Measurements from ENCODE around the gene SGPL1.

Gene SGPL1

DNA sequence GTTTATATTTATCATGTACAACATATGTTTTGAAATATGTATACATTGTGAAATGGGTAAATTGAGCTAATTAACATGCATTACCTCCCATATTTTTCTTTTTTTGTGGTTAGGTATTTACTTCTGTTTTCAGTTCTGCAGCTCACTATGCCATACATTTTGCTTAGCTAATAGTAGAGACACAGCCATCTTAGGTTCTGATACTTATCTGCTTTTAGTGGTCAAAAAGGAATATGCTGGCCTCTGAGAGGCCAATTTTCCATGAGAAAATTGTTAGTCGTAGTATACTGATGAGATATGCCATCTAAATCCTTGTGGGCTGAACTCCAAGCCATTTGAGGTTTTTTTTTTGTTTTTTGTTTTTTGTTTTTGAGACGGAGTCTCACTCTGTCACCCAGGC lies 31.0 kb downstream of the SGPL1 start:
- H3K27me3 ChIP-seq: no peaks in the 10 kb centered on the region
- no peaks in the 10 kb centered on the region for H3K4me1 ChIP-seq (ENCODE audit: control insufficient read depth in 1 of 2, insufficient read depth in 1 of 2, low read depth in 1 of 2, low read length in 1 of 2)
- no peaks in the 10 kb centered on the region for H3K9me3 ChIP-seq
- H3K36me3 ChIP-seq: peaks cover 30% of the 10 kb centered on the region
- TF ChIP-seq, protein P1, sequence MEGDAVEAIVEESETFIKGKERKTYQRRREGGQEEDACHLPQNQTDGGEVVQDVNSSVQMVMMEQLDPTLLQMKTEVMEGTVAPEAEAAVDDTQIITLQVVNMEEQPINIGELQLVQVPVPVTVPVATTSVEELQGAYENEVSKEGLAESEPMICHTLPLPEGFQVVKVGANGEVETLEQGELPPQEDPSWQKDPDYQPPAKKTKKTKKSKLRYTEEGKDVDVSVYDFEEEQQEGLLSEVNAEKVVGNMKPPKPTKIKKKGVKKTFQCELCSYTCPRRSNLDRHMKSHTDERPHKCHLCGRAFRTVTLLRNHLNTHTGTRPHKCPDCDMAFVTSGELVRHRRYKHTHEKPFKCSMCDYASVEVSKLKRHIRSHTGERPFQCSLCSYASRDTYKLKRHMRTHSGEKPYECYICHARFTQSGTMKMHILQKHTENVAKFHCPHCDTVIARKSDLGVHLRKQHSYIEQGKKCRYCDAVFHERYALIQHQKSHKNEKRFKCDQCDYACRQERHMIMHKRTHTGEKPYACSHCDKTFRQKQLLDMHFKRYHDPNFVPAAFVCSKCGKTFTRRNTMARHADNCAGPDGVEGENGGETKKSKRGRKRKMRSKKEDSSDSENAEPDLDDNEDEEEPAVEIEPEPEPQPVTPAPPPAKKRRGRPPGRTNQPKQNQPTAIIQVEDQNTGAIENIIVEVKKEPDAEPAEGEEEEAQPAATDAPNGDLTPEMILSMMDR (IDR thresholded peaks at IDR 0.05): no peak
- no peak overlapping the region for H3K27ac ChIP-seq
- H3K4me3 ChIP-seq (ENCODE audit: low read depth in 1 of 2, low read length in 1 of 2): no peak overlapping the region

DNA sequence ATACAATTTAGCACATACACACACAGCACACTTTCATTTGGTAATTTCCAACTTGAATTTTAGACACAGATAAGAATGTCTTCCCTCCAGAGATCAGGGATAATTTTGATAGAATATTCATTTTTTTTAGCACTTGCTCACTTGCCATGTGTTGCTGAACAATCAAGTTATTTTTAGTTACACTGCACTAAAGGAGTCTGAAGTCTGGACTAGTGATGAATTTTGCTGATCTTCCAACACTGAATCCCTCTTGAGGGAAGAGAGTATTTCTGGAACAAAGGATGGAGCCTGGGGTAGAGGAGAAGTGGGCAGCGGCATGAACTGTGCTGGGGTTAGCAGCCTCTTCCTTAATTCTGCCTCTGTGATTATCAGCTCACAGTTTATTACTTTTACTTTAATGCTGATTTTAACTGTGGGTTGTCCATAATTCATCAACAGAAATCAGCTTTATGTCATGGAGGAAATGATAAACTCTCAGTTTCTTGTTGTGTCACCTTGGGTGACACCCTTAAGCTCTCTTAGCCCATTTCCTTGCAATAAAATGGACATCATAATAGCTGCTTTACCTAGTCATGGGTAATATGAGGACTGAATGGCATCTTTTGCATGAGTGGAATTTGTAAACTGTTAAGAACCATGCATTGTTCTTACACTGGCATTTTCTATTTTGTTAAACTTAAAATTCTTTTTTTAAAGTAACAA lies 32.1 kb downstream of the SGPL1 start:
- H3K27me3 ChIP-seq: no peaks in the 10 kb centered on the region
- H3K27ac ChIP-seq: no peak overlapping the region
- no peaks in the 10 kb centered on the region for H3K9me3 ChIP-seq
- H3K36me3 ChIP-seq: peaks cover 32% of the 10 kb centered on the region
- TF ChIP-seq, protein P1 (IDR thresholded peaks at IDR 0.05): no peak
- H3K4me3 ChIP-seq (ENCODE audit: low read depth in 1 of 2, low read length in 1 of 2): no peak overlapping the region
- H3K4me1 ChIP-seq (ENCODE audit: control insufficient read depth in 1 of 2, insufficient read depth in 1 of 2, low read depth in 1 of 2, low read length in 1 of 2): no peaks in the 10 kb centered on the region

DNA sequence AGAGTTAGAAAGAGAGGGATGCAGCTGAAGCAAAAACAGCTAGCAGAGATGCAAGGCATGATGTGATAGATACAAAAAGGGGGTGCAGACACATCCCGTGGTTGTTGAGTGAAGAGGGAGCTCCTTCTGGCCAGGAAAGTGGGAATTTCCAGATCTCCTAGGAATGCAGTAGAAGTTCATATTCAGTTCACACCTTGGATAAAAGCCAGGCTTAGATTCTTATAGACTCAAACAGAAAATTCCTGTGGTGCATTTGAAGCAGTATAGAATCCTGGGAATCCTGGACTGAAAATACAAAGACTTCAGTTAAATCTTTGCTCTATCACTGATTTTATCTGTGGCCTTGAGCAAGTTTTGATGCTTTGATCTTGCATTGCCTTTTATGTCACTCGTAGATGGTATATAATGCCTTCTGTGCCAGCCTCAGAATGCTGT lies 33.9 kb downstream of the SGPL1 start:
- TF ChIP-seq, protein P1 (IDR thresholded peaks at IDR 0.05): no peak
- H3K36me3 ChIP-seq: peaks cover 32% of the 10 kb centered on the region
- H3K27ac ChIP-seq: no peak overlapping the region
- no peaks in the 10 kb centered on the region for H3K9me3 ChIP-seq
- no peak overlapping the region for H3K4me3 ChIP-seq (ENCODE audit: low read depth in 1 of 2, low read length in 1 of 2)
- no peaks in the 10 kb centered on the region for H3K27me3 ChIP-seq
- H3K4me1 ChIP-seq (ENCODE audit: control insufficient read depth in 1 of 2, insufficient read depth in 1 of 2, low read depth in 1 of 2, low read length in 1 of 2): no peaks in the 10 kb centered on the region

DNA sequence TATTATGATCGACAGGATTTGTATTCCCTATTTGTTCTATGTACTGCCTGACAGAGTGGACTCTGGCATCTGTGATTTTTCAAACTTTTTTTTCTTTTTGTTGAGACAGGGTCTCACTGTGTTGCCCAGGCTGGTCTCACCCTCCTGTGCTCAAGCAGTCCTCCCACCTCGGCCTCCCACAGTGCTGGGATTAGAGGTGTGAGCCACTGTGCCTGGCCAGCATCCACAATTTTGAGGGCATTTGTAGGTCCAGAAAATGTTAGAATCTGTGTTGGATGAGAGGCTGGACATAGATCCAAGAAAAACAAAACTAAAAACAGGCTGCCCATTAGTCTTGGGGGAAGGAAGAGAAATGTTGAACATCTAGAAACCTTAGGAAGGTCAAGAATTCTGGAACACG lies 34.3 kb downstream of the SGPL1 start:
- peaks cover 32% of the 10 kb centered on the region for H3K36me3 ChIP-seq
- TF ChIP-seq, protein P1 (IDR thresholded peaks at IDR 0.05): no peak

GRCh38 chr10:70851597-70852475 lies 36.1 kb downstream of the SGPL1 start:
- Histone ChIP-seq H3K36me3 (peaks cover 24% of the 10 kb centered on the region), H3K4me1 (ENCODE audit: control insufficient read depth in 1 of 2, insufficient read depth in 1 of 2, low read depth in 1 of 2, low read length in 1 of 2) (no peaks in the 10 kb centered on the region), H3K4me3 (ENCODE audit: low read depth in 1 of 2, low read length in 1 of 2) (no peak overlapping the region), H3K27me3 (no peaks in the 10 kb centered on the region), H3K27ac (no peak overlapping the region), H3K9me3 (no peaks in the 10 kb centered on the region)
- TF ChIP-seq, protein P1 (IDR thresholded peaks at IDR 0.05): no peak

More for the DNA sequence above, 34.3 kb downstream of the SGPL1 start:
- Histone ChIP-seq H3K27me3 (no peaks in the 10 kb centered on the region), H3K27ac (no peak overlapping the region), H3K4me1 (ENCODE audit: control insufficient read depth in 1 of 2, insufficient read depth in 1 of 2, low read depth in 1 of 2, low read length in 1 of 2) (no peaks in the 10 kb centered on the region), H3K4me3 (ENCODE audit: low read depth in 1 of 2, low read length in 1 of 2) (no peak overlapping the region), H3K9me3 (no peaks in the 10 kb centered on the region)
